ENCODE measurements around the gene PREB. TPM values are rescaled to one million over a fixed set of nuclear protein-coding genes. Genes with fewer than 3 reads are reported as not detected.

PREB gene
- total RNA-seq, 1 donor from 2014 or later = 20.8 TPM

GRCh38 chr2:27154488-27154887 lies 20.1 kb upstream of the PREB start:
- FAIRE-seq = no peak

DNA sequence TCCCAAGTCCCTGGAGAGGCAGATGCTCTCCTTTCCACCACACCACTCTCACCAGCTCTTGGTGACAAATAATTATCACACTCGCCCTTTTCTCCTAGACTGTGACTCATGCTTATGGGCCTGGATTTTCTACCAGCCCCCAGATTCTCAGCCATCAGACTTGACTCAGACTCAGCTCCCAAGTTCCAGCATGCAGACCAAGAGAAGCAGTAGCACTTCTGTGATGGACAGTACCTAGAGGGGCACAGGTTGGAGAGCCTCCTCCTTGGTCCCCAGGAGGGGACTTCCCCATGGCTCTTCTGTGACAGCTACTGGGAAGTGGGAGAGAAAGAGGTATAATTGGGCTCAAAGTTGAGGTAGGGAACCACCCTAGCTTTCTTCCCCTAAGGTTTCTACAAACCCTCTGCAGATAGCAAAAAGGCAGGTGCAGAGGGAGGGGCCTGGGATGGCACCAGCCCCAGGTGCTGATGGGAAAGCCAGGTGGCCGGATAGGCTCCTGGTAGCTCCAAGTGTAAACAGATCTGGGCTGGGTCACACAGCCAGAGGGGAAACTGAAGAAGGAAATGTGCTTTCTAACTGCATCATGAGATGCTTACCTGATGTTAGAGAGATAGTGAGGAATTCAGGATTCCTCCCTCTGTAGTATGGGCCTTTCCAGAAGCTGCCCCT lies 18.5 kb upstream of the PREB start:
- DNase-seq (ENCODE audit: low spot score in 2 of 2) = no peak
- no peak for FAIRE-seq

More at GRCh38 chr2:27154488-27154887, 20.1 kb upstream of the PREB start:
- DNase-seq (ENCODE audit: low spot score in 2 of 2) = no peak

GRCh38 chr2:27152102-27152795 lies 17.8 kb upstream of the PREB start:
- DNase-seq (ENCODE audit: low spot score in 2 of 2) = no peak
- FAIRE-seq = no peak

GRCh38 chr2:27150639-27151230 lies 16.3 kb upstream of the PREB start:
- DNase-seq (ENCODE audit: low spot score in 2 of 2) (peak in 1 of 2 donors; percentile 7), FAIRE-seq (no peak)

GRCh38 chr2:27149570-27150405 lies 15.4 kb upstream of the PREB start:
- FAIRE-seq (no peak), DNase-seq (ENCODE audit: low spot score in 2 of 2) (peak in 1 of 2 donors; percentile 8)

DNA sequence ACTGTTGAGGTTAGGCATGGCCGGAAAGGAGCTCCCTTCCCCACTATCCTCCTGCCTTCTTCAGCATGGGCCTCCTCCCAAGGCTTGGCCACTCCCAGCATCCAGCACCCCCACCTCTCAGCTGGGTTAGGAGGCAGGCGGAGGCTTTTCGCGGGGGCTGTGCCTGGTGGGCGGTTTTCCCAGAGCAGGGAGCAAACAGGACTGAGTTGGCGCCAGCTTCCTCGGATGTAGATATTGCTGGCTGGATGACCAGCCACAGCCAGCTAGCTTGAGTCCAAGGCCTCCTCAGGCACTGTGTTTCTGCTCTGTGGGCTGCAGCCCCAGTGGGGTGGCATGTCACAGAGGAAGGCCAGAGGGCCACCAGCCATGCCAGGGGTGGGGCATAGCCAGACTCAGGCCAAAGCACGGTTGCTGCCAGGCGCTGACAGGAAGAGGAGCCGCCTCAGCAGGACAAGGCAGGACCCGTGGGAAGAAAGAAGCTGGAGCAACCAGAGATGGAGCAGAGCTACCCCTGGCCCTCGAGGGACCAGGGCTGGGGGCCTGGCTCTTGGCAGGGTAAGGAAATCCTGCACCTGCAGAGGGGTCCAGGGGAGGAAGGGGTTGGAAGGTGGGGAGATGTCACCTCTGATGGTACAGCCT lies 14.5 kb upstream of the PREB start, which contains the start of gene TCF23:
Gene TCF23 (plus strand): TSS at position 204 of the 639 bp plus-strand sequence. CDS start 130 bp downstream, at position 334.
- no peak for FAIRE-seq
- peak in 1 of 2 donors; percentile 13 for DNase-seq (ENCODE audit: low spot score in 2 of 2)

- no peak for DNase-seq (ENCODE audit: low spot score in 2 of 2)
- FAIRE-seq = no peak
Observed at GRCh38 chr2:27147935-27148334, 13.5 kb upstream of the PREB start.

DNA sequence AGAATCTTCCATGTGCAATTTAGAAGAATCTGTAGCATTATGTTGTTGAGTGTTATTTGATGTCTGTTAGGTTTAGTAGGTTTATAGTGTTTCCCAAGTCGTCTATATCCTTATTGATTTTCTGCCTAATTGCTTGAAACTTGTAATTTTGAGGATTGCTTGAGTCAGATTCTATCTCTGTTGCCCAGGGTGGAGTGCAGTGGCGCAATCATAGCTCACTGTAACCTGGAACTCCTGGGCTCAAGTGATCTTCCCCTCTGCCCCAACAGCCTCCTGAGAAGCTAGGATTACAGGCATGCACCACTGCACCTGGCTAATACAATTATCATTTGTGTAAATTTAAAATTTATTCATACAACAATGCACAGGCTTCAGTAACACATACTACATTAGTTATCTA lies 11.2 kb upstream of the PREB start:
- DNase-seq (ENCODE audit: low spot score in 2 of 2) (no peak), FAIRE-seq (no peak)

- FAIRE-seq (no peak), DNase-seq (ENCODE audit: low spot score in 2 of 2) (no peak)
Observed at GRCh38 chr2:27143285-27143684, 8.8 kb upstream of the PREB start.

- DNase-seq (ENCODE audit: low spot score in 2 of 2) (no peak), FAIRE-seq (no peak)
Observed at GRCh38 chr2:27139310-27139709, 4.9 kb upstream of the PREB start, which contains the start of gene PRR30. TSS of gene PRR30 (minus strand) at chr2:27139410. CDS start at chr2:27138329, 1,081 bp downstream.

DNA sequence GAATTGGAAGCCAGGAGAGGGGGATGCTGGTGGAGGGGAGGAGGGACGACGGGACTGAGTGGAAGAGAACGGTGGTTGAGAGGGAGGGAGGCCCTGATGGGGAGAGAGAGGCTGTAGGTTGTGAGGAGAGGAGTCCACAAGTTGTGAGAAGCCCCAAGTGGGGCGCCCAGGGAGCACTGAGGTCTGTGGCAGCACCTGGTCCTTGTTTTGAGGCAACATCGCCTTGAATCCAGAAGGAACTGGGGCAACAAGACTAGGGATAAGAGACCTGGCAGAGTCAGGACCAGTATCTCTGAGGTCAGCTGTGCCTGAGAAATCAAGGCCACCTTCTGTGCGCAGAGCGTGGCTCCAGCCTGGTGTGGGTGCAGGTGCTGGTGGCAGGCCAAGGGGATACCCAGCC lies 3.7 kb upstream of the PREB start:
- FAIRE-seq = no peak
- DNase-seq (ENCODE audit: low spot score in 2 of 2) = no peak

GRCh38 chr2:27137322-27137935 lies 3.0 kb upstream of the PREB start:
- DNase-seq (ENCODE audit: low spot score in 2 of 2) = no peak
- FAIRE-seq = no peak

- no peak for FAIRE-seq
- no peak for DNase-seq (ENCODE audit: low spot score in 2 of 2)
Observed at GRCh38 chr2:27136751-27137150, 2.3 kb upstream of the PREB start.

GRCh38 chr2:27135478-27135955 lies 1.1 kb upstream of the PREB start:
- no peak for FAIRE-seq
- DNase-seq (ENCODE audit: low spot score in 2 of 2) = no peak

GRCh38 chr2:27134781-27135477 lies 493 bp upstream of the PREB start:
- DNase-seq (ENCODE audit: low spot score in 2 of 2) (no peak), FAIRE-seq (no peak)

- no peak for FAIRE-seq
- DNase-seq (ENCODE audit: low spot score in 2 of 2) = no peak
Observed at GRCh38 chr2:27133195-27133875, 1.1 kb downstream of the PREB start.

DNA sequence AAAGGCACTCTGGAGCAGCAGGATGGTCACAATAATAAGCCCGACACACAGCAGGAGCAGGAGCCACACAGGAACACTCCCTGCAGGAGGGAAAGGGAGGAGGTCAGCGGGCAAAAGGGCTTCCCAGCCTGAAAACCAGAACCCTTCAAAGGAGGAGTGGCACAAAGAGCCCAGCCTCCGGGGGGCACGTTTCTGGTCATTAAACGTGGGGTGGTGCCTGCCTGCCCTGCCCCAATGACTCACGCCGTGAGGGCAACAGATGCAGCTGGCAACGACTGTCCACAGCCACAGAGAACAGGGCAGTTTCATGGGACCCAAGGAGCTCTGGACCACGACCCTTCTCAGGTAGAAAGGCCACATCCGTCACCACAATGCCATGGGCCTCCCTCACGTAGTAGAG lies 3.0 kb downstream of the PREB start:
- FAIRE-seq (no peak), DNase-seq (ENCODE audit: low spot score in 2 of 2) (no peak)

GRCh38 chr2:27130396-27130795 lies 4.0 kb downstream of the PREB start:
- no peak for FAIRE-seq
- DNase-seq (ENCODE audit: low spot score in 2 of 2) = no peak

Data from frontal cortex (tissue), 4 donors.